GM18868 (cell line): ENCODE measurements around the gene MED16.
A peak's percentile ranks its signal among the peaks of the same experiment; 100 is the strongest.
"Not testable (repeated sequence)": the region's sequence is repeated elsewhere in the genome, so short reads cannot be mapped to it uniquely, and the experiment has no call there.

ENCODE experiments used
- ATAC-seq: cut with Tn5 transposase; IDR thresholded peaks from one replicate; pipeline ENCODE4 v1.9.1; 2021; ENCODE audit warnings: mild to moderate bottlenecking, moderate library complexity; ENCODE audit not compliant: unreplicated experiment

Gene MED16

DNA sequence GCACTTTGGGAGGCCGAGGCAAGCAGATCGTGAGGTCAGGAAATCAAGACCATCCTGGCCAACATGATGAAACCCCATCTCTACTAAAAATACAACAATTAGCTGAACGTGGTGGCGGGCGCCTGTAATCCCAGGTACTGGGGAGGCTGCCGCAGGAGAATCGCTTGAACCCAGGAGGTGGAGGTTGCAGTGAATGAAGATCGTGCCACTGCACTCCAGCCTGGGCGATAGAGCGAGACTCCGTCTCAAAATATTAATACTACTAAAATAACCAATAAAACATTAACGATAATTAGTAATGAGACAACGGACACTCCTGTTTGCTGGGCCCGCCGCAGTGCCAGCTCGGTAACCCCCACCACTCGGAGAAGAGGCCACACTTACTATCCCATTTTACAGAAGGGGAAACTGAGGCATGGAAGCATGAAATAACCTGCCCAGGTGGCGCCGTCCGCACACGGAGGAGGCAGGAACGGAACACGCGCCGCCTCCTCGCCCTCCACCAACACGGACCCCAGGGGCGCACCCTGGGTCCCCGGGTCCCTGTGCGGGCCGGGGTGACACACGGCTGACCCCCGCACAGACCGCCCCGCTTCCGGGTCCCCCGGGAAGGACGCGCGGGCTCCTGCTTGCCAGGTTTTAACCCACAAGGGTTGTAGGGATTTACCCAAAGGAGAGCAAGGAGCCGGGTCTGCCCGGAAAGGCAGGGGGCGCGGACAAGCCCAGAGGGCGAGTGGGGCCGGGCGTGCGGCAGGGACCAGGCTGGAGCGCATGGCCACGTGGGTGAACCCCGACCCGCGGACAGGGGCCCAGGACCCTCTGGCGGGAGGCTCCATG lies 18.4 kb upstream of the MED16 start:
- ATAC-seq = no peak

- ATAC-seq = no peak
Measured at GRCh38 chr19:907183-907853, 14.3 kb upstream of the MED16 start.

DNA sequence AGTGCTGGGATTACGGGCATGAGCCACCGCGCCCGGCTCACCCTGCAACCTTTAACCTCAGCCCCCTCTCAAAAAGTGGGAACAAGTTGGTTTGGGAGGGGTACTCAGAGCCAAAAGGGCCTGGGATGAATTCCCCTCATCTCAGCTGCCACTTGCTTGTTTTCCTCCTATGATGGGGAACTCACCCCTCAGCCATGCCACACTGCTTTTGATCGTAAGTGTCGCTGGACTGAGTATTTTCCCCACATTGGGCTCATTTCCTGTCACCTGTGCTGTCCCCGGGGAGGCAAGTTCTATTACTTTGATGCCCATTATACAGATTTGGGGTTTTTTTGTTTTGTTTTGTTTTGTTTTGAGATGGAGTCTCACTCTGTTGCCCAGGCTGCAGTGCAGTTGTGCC lies 13.5 kb upstream of the MED16 start:
- no peak for ATAC-seq

GRCh38 chr19:904545-904944 lies 11.6 kb upstream of the MED16 start:
- ATAC-seq = no peak

- no peak for ATAC-seq
Measured at GRCh38 chr19:903266-903797, 10.3 kb upstream of the MED16 start.

DNA sequence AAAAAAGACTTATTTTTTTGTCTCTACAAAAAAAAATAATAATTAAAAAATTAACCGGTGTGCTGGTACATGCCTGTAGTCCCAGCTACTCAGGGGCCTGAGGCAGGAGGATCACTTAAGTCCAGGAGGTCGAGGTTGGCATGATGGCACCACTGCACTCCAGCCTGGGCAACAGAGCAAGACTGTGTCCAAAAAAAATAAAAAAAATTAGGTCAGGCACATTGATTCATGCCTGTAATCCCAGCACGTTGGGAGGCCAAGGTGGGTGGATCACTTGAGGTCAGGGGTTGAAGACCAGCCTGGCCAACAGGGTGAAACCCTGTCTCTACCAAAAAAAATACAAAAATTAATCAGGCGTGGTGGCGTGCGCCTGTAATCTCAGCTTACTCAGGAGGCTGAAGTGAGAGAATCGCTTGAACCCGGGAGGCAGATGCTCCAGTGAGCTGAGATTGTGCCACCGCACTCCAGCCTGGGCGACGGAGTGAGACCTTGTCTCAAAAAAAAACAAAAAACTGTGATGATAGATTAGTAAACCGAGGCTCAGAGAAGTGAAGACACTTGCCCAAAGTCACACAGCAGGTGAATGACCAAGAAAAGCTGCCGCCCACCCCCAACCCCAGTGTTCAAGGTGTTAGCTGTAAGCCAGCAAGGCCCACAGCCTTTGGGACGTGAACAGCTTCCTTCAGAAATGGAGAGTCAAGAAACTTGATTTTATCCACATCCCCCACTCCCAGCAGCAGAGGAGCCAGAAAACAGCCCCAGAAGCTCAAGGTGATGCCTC lies 9.6 kb upstream of the MED16 start:
- ATAC-seq = no peak

- ATAC-seq = no peak
Measured at GRCh38 chr19:902093-902370, 9.0 kb upstream of the MED16 start.

- no peak for ATAC-seq
Measured at GRCh38 chr19:901216-902092, 8.5 kb upstream of the MED16 start.

- ATAC-seq = no peak
Measured at GRCh38 chr19:900302-901111, 7.5 kb upstream of the MED16 start.

DNA sequence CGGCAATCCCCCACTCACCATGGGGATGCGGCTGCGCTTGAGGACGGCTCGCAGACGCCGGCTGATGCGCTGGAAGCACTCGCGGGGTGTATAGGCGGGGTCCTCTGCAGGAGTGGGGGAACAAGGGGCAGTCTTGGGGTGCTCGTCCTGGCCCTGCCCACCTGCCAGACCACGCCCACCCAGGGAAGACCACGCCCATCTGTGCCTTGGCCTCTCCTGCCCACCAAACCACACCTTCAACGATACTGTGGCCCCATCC lies 7.0 kb upstream of the MED16 start:
- no peak for ATAC-seq

DNA sequence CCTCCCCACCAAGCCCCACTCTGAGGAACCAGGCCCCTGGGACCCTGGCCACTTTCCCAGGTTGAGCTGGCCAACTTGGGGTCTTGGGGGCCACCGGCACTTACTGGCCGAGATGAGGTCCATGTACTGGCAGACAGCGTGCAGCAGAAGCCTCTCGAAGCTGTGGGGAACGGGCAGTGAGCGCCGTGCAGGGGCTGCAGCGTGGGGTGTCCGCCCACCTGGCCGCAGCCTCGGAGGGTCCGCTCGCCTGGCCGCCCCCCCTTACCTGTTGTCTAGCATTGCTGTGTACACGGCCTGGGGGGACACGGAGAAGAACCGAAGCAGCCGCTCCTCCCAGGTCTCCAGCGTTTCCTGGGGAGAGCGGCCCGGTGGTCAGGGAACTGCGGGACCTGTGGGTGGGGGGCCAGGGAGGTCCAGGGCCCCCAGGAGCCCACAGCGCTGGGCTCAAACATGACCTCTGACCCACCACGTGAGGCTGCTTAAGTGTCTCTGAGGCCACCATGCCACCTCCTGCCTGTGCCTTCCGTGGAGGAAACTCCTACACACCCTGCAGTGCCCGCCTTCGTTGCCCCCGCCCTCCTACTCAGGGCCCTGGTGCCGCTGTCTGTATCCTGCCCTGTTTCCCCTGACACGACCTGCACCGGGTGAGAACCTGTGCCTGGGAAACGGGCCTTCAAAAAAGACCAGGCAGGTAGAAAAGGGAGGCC lies 6.5 kb upstream of the MED16 start:
- no peak for ATAC-seq

DNA sequence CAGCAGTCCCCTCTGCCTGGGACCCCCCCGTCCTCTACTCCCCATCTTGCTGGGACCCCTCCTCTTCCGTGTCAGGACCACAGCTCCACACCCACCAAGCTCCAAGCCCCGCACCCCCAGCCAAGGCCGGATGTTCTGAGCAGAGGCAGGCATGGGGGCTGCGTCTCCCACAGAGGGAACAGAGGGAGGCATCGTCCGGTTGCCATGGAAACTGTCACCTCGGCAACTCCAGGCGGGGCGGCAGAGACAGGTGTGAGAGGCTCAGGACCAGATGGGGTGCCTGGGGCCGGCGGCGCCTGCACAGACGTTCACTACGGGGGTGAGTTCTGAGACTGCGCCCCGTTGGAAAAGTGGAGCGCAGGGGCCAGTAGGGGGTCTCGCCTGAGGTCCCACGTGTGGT lies 5.7 kb upstream of the MED16 start:
- ATAC-seq = no peak

- no peak for ATAC-seq
Measured at GRCh38 chr19:897442-898039, 4.6 kb upstream of the MED16 start.

DNA sequence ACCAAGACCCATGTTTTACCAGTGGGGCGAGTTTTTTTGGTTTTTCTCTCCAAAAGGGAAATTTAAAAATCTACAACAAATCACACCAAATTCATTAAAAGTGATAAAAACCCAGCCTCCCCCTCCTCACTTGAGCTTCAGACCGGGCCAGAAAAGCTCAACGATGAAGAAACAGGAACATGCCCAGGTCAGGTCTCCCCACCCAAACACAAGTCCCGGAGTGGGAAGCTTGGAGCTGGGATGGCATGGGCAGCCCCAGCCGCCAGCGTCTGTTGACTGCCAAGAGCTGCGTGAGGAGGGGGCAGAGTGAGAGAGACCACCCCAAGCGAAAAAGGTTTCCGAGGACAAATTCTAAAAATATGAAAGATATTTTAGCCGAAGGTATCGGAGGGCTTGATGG lies 4.0 kb upstream of the MED16 start:
- ATAC-seq = no peak

GRCh38 chr19:896434-896833 lies 3.4 kb upstream of the MED16 start:
- ATAC-seq = no peak

DNA sequence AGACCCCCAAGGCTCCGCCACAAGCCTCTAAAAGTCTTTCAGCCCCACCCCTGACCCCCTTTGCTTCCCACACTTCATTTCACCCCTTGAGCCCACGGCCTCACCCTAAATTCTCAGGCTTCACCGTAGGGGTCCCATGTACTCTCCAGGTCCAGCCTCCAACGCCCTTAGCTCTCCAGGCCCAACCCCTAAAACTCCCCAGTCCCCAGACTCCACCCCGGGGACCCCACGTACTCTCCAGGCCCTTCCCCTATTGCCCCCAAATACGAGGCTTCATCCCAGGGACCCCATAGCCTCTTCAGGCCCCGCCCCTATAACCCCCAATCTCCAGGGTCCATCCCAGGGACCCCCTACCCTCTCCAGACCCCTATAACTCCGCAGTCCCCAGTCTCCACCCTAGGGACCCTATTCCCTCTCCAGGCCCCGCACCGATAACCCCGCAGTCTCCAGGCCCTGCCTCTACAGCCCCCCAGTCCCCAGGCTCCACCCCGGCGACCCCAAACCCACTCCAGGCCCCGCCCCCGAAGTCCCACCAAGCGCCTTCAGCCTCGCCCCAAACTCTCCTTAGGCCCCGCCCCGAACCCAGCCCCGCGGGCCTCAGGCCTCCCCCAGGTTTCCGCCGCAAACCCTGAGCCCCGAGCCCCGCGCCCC lies 619 bp downstream of the MED16 start:
- peak; percentile 22 for ATAC-seq

- ATAC-seq = not testable (repeated sequence)
Measured at GRCh38 chr19:891421-892200, 1.4 kb downstream of the MED16 start.

- ATAC-seq = no peak
Measured at GRCh38 chr19:890831-891230, 2.2 kb downstream of the MED16 start.
